ENCODE data around the gene NT5C3A.

- TF ChIP-seq CTCF (conservative IDR thresholded peaks at IDR 0.05; ENCODE audit: low read depth, low read length) (no peak), EZH2 (IDR thresholded peaks at IDR 0.05; ENCODE audit: low read length, unreplicated experiment) (no peak)
Measured at GRCh38 chr7:33093266-33093665, 30.7 kb upstream of the NT5C3A start.
